ENCODE measurements around the gene NTSR1. TPM values are rescaled to one million over a fixed set of nuclear protein-coding genes. Genes with fewer than 3 reads are reported as not detected.

Gene NTSR1
- polyA plus RNA-seq, 12 donors = 0.04 to 0.24 (median 0.14) TPM; not detected in 3

DNA sequence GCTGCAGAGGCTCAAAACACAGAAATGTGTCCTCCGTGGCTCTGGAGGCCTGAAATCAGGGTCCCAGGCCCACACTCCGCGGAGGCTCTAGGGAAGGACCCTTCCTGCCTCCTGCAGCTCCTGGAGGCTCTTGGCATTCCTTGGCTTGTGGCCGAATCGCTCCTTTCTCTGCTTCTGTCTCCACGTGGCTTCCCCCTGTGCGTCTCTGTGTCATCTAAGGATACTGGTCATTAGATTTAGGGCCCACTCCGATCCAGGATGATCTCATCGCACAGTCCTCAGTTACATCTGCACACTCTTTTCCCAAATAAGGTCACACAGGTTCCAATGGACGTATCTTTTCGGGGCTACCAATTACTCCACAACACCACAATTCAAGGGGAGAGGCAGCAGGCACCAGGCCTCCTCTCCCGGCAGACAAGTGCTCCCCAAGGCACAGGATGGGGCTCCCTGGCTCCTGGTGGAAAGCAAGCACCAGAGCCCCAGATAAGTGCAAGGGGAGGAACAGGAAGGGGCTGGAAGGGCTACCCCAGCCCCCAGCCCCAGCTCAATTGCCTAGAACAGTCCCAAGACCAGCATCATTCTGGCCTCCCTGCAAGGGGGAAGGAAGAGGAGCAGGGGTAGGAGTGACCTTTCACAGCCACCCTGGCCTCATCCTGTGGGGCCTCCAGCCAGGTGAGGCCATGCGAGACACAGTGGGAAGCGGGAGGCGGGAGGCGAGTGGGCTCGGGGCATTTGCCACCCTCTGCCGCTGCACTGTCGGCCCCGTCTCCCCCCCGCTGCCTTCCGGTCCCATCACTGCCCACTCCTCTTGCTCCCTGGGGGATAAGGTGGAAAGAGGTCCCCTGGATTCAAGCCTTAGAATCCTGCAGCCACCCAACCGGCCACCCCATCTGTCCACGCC lies 16.3 kb downstream of the NTSR1 start:
- DNase-seq = no peak

DNA sequence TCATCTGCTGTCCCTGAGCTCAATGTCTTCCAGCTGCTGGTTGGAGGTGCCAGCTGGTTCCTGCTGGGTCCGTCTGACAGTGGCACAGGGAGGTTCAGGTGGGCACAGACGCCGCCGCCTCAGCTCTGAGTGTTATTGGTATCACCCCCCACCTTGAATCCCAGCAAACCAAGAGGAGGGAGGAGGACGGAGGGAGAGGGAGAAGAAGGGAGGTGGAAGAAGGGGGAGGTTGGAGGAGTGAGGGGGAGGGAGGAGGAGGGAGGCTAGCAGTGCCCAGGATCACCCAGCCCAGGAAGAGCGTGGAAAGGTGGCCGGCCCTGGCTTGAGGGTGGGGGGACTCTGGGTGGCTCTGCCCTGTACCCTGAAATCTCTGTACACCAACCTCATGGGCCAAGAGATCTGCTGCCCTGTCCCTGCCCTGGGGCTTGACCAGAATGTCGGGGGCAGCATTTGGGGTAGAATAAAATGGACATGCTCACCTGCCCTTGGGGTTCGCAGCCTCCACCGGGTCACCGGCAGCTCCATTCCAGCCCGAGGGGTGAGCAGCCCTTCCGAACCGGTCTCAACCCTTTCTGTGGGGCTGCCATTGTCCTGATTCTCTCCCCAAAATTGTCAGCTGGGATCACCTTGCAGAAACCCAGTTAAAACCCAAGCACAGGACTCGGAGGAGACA lies 17.1 kb downstream of the NTSR1 start:
- no peak for DNase-seq

DNA sequence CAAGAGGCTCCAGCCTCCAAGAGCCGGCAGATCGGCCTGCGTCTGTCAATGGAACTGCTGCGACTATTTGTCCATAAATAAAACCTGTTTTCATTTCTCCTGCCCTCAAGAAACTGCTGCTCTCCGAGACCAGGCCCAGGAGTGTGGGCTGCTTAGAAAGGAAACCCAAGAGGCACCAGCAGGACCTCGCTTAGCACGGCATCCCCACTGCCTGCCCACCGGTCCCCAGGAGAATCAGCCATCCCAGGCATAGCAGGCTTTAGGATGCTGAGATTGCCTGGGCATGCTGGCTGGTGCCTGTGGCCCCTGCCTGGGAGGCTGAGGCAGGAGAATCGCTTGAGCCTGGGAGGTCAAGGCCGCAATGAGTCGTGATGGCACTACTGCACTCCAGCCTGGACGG lies 17.6 kb downstream of the NTSR1 start:
- no peak for DNase-seq

DNA sequence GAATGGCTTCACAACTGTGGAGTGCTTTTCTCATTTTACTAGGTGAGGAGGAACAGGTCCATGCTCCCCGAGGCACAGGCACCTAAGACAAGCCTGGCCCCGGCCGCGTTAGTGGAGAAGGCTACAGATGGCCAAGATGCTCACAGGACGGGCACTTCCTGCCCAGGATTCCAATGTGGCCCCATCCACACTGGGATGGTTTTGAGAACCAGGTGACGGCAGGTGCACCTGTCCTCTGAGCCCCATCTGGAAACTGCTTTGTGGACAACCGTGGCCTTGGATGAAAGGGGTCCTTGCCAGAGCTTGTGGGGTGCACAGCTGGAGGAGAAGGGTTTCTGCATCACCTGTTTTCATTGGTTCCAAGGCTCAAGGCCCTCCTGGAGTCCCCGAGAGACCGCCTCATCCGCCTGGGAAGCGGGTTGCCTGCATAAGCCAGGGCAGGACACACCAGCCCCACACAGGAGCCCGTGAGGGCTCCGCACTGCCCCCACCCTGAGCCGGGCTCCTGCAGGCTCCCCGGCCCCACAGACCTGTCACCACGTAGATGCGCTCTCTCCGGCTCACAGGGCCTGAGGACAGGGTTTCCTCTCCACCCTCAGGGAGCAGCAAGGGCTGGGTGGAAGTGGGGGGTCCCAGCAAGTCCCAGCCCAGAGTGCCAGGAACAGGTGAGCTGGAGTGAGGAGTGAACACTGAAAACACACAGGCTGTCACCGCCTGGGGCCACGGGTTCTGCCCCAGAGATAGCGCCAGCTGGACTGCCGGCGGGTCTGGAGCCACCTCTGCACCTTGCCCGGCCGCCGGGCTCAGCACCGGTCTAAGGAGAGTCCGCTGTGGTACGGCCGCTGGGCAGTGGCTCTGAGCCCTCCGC lies 18.3 kb downstream of the NTSR1 start:
- DNase-seq = no peak

GRCh38 chr20:62727584-62728027 lies 19.0 kb downstream of the NTSR1 start:
- no peak for DNase-seq

GRCh38 chr20:62728028-62728780 lies 19.6 kb downstream of the NTSR1 start:
- DNase-seq = no peak

GRCh38 chr20:62728781-62729300 lies 20.2 kb downstream of the NTSR1 start:
- DNase-seq = no peak

- no peak for DNase-seq
Measured at GRCh38 chr20:62730481-62730880, 21.8 kb downstream of the NTSR1 start.

DNA sequence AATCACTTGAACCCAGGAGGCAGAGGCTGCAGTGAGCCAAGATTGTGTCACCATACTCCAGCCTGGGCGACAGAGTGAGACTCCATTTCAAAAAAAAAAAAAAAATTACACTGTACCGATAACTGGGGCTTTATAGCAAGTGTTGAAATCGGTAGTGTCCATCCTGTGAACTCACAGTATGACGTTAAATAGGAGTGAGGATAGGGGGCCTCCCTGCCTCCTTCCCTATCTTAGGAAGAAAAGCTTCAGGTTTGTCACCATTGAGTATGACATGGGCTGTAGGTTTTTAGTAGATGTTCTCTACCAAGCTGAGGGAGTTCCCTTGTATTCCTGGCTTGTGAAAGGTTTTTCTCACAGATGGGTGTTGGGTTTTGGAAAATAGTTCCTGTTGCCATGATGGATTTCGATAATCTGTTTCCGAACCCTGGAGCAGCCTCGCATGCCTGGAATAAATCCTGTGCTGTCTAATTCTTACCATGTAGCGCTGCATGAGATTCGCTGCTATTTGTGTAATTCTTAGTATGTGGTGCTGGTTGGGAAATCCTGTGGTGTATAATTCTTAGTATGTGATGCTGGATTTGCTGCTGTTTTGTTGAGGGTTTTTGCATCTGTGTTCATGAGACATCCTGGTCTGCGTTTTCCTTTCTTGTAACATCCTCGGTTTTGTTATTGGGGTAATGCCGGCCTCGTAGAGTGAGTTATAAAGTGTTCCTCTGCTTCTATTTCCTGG lies 23.6 kb downstream of the NTSR1 start:
- no peak for DNase-seq

GRCh38 chr20:62732842-62733525 lies 24.3 kb downstream of the NTSR1 start:
- no peak for DNase-seq

GRCh38 chr20:62733526-62733842 lies 24.8 kb downstream of the NTSR1 start:
- DNase-seq = no peak

DNA sequence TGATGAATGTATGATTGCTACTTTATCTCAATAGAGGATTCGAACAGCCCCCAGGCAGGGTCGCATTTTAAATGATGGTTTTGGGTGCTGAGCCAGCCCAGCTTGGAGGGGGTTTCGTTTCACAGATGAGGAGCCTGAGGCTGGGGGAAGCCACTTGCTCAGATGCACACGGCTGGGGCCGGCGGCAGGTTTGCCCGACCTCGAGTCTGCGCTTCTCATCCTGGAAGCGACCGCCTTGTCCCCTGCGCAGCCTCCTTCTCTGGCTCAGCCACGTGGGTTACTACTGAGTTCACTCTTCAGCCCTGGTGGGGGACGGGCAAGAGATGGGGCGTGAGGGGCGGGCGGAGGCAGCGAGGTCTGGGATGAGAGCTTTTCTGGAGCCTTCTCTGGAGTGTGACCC lies 25.3 kb downstream of the NTSR1 start:
- no peak for DNase-seq

GRCh38 chr20:62734326-62734725 lies 25.7 kb downstream of the NTSR1 start:
- no peak for DNase-seq

DNA sequence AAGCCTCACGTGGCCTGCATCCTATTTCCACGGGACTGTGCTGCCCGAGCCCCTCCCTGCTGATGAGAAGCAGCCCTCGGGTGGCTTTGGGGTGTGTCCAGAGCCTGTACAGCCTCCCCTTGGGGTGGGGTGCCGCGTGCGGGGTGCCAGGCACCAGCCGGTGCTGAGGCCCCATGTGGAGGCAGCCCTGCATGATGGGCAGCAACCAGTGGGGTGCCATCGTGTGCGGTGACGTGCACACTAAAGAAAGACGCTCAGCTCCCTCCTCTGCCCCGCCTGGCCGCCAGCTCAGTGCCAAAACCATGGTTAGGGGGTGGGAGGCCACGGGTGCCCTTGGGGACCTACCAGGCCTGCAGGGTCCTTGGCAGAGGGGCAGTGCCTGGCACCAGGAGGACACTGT lies 26.2 kb downstream of the NTSR1 start:
- DNase-seq = no peak

- no peak for DNase-seq
Measured at GRCh38 chr20:62735331-62735821, 26.7 kb downstream of the NTSR1 start.

GRCh38 chr20:62736026-62736406 lies 27.4 kb downstream of the NTSR1 start:
- no peak for DNase-seq

- no peak for DNase-seq
Measured at GRCh38 chr20:62736407-62737071, 27.9 kb downstream of the NTSR1 start.

DNA sequence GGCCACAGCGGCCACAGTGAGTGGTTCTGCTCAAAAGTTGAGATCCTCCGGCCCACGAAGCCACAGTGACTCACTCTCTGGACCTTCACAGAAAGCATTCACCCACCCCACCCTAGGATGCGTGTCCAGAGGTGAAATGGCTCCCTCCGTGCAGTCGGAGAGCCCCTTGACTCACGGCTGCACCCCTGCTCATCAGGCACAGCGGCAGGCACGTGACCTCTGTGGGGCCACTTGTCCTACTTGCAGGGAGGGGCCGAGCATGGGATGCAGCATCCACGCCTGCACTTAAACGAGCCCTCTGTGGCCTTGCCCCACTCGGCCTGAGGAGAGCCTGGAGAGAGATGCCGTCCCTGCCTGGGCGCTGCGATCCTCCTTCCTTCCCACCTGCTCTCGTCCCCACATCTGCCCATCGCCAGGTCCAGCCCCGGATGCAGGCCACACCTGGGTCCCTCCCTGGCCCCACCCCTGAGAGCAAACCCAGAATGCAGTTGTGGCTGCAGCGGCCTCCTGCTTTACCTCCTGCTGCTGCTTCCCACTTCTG lies 28.7 kb downstream of the NTSR1 start:
- no peak for DNase-seq
